Endometrial microvascular endothelial cells (primary cell): ENCODE measurements around the gene CRLF3. TPM values are rescaled to one million over a fixed set of nuclear protein-coding genes. Genes with fewer than 3 reads are reported as not detected.
"Not testable (repeated sequence)": the region's sequence is repeated elsewhere in the genome, so short reads cannot be mapped to it uniquely, and the experiment has no call there.

Source experiments
- in situ Hi-C: cut with HindIII; loops from 2 replicates; pipeline ENCODE4 v1.10.0; 2017; ENCODE audit warnings: low sequenced_read_pairs, low pct_unique_long_range_greater_than_20kb; ENCODE audit errors: inconsistent ontology term
- total RNA-seq: library from RNA; depleted of rRNA; stranded (reverse); fragments of >200 nt; gene quantifications from one replicate; pipeline ENCODE4 v1.2.3, GENCODE V29; 2015; ENCODE audit errors: inconsistent ontology term

Gene CRLF3, protein sequence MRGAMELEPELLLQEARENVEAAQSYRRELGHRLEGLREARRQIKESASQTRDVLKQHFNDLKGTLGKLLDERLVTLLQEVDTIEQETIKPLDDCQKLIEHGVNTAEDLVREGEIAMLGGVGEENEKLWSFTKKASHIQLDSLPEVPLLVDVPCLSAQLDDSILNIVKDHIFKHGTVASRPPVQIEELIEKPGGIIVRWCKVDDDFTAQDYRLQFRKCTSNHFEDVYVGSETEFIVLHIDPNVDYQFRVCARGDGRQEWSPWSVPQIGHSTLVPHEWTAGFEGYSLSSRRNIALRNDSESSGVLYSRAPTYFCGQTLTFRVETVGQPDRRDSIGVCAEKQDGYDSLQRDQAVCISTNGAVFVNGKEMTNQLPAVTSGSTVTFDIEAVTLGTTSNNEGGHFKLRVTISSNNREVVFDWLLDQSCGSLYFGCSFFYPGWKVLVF
- total RNA-seq: 23.1 TPM

DNA sequence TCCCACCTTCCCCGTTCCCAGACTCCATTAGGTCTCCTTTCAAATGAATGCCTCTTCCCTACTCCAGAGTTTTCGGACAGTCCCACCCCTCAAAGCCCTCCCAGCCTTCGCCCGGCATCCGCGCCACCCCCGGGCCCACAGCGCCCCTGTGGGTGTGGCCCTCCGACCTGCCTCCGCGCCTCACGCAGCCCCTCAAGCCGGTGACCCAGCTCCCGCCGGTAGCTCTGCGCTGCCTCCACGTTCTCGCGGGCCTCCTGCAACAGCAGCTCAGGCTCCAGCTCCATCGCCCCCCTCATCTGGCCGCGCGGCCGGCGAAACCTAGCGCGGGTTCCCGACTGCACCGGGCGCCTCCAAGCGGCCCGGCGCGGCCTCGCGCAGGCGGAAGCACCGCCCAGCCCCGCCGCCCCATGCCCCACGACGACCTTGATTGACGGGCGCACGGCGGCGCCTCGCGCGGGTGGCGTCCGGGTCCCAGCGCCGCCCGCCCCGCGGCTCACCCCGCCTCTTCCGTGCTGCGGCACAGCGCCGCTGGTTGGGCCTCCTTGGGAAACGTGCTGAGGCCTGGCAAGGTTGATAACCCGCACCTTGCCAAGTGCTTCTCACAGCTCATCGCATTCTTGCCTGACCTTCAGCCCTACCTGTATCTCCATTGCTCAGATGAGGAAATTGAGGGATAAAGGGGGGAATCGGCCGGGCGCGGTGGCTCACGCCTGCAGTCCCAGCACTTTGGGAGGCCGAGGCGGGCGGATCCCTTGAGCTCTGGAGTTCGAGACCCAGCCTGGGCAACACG lies at the start of gene CRLF3:
TSS of gene CRLF3 (minus strand) at position 337 of the 790 bp plus-strand sequence. CDS start at position 296, 41 bp downstream.
- in situ Hi-C loops: no loop called here

DNA sequence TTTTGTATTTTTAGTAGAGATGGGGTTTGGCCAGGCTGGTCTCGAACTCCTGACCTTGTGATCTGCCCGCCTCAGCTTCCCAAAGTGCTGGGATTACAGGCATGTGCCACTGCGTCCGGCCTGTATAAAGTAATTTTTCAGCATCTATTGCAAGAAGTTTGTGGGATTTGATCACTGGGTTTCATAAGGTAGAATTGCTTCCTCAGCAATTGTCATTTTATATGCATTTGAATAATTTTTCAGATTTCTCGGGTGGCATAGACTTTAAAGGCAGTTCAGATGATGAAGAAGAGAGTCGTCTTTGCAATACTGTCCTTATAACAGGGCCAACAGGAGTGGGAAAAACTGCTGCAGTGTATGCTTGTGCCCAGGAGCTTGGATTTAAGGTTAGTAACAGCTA lies 44.5 kb upstream of the CRLF3 start:
- in situ Hi-C loops: no loop called here

DNA sequence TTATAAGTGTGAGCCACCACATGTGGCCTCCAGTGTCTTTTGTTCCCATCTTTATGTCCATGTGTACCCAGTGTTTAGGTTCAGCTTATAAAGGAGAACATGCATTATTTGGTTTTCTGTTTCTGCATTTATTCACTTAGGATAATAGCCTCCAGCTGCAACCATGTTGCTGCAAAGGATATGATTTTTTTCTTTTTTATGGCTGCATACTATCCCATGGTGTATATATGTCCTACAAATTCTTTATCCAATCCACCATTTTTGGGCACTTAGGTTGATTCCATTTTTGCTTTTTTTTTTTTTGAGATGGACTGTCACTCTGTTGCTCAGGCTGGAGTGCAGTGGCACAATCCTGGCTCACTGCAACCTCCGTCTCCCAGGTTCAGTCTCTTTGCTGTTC lies 40.1 kb upstream of the CRLF3 start:
- in situ Hi-C loops: no loop called here

DNA sequence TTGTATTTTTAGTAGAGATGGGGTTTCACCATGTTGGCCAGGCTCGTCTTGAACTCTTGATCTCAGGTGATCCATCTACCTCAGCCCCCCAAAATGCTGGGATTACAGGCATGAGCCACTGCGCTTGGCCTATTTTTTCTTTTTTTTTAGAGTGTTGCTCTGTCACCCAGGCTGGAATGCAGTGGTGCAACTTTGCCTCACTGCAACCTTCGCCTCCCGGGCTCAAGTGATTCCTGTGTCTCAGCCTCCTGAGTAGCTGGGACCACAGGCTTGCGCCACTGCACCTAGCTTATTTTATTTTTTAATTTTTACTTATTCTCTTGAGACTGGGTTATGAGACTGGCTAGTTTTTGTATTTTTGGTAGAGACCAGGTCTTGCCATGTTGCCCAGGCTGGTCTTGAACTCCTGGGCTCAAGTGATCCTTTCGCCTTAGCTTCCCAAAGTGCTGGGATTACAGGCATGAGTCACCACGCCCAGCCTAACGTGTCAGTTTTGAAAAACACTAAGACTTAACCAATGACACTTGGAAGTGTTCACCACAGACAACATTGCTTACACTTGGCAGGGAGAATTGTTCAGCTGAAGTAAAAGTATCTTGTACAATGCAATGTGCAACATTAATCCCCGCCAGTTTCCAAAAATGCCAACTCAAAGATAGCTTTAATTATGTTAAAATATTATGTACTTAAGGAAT lies 34.2 kb upstream of the CRLF3 start:
- in situ Hi-C loops: no loop called here

DNA sequence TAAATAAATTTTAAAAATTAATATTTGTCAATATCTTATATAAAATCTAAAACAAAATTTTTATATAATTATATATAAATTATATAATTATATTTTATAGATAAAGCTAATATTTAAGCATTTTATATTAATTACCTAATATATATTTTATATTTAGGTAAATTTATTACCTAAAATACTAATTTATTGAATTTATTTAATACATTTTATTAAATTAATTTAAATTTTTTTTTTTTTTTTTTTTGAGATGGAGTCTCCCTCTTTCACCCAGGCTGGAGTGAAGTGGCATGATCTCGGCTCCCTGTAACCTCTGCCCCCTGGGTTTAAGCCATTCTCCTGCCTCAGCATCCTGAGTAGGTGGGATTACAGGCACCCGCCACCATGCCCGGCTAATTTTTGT lies 29.7 kb upstream of the CRLF3 start:
- in situ Hi-C loops: no loop called here

DNA sequence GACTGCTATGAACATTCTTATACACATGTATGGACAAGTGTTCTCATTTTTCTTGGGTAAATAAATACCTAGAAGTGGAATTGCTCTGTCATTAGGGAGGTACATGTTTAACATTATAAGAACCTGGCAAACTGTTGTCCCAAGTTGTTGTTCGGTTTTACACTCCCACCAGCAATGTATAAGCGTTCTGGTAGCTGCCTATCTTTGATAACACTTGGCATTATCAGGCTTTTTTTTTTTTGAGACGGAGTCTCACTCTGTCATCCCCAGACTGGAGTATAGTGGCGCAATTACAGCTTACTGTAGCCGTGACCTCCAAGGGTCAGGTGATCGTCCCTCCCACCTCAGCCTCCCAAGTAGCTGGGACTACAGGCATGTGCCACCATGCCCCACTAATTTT lies 23.5 kb upstream of the CRLF3 start:
- in situ Hi-C loops: no loop called here

DNA sequence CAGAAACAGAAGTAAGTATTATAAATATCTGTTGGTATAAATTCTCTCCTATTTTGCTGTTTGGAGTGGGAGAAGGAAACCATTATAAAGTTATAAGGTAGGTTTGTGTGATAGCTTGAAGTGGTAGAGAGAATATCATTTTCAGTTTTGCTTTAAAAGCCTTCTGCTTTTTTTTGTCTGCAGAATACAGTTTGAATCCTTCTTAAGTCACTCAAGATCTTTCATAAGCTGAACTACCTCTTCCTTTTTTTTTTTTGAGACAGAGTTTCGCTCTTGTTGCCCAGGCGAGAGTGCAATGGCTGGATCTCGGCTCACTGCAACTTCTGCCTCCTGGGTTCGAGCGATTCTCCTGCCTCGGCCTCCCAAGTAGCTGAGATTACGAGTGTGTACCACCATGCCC lies 16.3 kb upstream of the CRLF3 start:
- in situ Hi-C loops: no loop called here

DNA sequence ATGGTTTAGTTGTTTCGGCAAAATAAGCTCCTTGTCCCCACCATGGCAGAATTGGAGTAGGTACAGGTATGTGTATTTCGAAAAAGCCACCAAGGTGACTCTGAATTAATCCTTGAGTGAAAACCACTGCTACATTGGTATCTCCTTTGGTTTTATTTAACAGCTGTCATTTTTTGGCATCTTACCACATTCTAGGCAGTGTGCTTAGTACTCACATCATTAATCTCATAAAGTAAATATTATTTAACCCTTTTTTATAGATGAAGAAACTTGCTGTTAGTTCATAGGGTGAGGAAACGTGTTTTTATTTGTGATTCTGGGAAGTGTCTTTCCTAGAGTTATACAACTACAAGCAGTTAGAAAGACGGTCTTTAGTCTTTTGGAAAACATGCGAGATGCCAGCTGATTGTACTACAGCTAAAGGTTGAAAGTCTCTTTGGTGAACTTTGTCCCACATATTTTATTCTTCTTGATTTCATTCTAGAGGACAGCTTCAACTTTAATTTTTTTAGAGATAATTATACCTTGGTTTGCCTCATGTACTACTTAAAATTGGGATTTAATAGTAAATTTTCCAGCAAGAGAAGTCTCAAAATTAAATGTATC lies 13.8 kb upstream of the CRLF3 start:
- in situ Hi-C loops: no loop called here

DNA sequence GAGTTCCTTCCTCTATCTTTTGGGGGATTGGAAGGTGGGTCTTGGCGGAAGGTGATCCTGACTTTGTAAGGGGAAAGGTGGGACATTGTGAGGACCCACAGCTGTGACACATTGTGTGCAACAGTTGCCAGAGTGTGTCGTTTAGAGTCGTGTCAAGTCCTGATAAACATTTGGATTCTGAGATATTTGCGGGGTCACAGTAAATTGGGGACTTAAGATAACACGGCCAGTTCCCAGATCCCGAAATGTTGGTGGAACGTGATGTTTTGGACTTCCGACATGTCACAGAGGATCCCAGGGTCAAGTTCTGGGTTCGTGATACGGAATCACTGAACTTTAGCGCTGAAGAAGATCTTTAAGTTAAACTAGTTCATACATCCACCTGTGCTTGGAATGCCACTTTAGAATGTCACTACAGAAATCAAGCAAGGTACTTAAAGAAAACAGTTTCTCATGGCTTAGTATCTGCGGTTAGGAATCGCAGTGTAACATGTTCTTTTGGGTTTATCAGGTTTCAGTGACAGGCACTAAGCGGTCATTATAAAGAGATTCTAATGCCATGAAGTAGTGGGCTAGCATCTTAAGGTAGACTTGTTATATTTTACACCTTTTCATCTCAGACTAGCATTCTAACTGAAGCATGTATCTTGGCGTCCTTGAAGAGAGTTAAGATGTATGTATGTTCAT lies 8.1 kb upstream of the CRLF3 start:
- in situ Hi-C loops: no loop called here

DNA sequence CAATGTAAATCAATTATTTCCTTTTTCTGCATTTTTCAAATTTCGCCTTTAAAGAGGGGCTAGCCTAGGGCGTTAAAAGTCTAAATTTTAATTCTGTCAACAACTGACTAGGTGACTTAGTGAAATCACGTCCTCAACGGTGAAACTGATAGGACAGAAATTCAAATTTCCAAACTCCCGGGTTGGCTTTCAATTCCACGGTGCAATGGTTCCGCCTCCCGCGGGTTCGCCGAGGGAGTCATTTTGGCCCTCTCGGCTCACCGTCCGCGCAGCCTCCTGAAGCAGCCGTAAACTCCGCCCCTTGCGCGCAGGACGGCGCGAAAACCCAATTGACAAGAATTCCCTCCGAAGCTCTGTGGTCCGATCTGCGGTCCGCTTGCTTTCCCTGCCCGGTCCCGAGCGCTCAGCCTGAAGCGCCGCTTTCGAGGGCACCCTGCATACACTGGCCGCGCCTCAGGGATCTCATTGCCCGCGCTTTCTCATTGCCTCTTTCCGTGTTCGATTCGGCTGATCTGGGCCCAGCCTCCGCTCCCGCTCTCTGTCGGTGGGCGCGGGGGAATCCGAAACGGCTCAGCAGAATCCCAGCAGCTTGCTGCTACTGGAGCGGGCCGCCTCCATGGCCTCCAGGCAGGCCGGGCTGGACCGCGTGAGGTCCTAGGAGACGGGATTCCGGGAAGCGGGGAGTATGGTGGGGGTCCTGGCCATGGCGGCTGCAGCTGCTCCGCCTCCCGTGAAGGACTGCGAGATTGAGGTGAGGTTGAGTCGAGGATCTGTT lies 7.4 kb upstream of the CRLF3 start, which contains the start of gene ATAD5:
TSS of gene ATAD5 (plus strand) at position 304 of the 775 bp plus-strand sequence. CDS start at position 686, 382 bp downstream.
- in situ Hi-C loops: no loop called here

DNA sequence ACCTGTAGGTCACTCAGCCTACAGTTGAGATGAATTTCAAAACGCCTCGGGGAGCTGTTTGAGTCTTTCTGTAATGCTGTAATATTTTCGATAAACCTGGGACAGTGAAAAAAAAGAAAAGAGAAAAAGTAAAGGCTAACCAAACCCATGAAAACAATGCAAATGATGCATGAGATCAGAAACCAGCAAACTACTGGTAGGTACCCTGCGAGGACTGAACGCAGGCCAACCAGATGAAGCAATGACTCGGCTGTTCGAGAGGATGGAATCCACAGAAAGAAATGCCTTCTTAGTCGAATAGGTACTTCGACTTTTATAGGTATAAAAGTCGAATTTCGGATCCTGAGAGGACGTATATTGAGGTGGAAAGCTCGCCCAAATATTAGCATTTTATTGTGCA lies 6.8 kb upstream of the CRLF3 start:
- in situ Hi-C loops: no loop called here

DNA sequence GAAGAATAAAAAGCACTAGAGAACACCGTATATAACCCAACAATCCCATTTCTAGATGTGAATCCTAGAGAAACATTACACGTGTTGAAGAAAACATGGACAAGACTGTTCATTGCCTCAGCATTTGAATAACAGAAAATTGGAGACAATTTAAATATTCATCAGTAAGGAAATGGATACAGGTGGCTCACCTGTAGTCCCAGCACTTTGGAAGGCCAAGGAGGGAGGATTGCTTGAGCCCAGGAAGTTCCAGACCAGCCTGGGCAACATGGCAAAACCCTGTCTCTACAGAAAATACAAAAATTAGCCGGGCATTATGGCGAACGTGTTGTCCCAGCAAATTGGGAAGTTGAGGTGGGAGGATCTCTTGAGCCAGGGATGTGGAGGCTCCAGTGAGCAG lies 4.5 kb upstream of the CRLF3 start:
- in situ Hi-C loops: no loop called here

DNA sequence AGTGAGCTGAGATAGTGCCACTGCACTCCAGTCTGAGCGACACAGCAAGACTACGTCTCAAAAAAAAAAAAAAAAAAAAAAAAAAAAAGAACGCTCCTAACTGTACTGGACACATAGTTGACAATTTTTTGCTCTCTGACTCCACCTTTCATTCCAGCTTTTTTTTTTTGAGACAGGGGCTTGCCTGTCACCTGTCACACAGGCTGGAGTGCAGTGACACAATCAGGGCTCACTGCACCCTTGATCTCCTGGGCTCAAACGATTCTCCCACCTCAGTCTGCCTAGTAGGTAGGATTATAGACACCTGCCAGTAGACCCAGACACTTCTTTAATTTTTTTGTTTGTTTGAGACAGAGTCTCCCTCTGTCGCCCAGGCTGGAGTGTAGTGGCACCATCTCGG lies 2.6 kb upstream of the CRLF3 start:
- in situ Hi-C loops: no loop called here

DNA sequence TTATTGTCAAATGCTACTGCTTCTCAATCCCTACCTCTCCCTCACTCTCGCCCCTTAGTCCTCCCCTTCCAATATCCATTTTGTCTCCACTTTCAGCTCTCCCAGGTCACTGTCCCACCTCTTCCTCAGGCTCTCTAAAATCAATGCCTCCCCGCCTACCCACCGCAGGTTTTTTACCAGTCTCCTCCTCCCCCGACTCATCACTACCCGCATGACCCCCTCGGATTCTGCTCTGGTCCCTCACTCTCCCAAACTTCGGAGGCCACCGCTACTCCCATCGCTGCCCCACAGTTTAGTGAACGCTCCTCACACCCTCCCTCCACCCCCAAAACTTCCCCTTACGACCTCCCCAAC lies 513 bp downstream of the CRLF3 start:
- in situ Hi-C loops: no loop called here

DNA sequence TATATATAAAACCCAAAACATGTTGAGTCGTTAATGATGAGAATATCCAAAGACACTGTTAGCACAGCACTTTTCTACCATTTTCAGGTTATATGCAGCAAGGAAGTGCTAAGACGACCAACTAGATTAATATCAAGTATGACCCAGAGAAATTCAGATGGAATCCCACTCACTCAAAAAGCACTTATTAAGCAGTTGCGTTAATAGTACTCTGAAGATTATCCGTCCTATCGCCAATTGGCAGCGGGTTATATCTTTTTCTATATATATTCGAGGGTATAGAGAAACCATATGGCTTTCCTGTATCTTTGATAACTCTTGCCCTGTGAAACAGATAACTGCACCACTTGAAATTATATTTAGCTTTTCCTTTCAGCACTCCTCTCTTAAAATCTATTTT lies 1.1 kb downstream of the CRLF3 start:
- in situ Hi-C loops: no loop called here

DNA sequence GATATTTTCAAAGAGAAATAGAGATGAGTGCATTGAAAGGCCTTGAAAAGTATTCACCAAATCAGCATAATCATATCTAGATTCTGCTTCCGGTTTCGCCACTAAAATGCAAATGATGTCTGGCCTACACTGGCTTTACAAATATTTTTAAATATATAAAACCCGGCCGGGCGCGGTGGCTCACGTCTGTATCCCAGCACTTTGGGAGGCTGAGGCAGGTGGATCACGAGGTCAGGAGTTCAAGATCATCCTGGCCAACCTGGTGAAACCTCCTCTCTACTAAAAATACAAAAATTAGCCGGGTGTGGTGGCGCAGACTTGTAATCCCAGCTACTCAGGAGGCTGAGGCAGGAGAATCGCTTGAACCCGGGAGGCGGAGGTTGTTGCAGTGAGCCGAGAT lies 1.6 kb downstream of the CRLF3 start:
- in situ Hi-C loops: not testable (repeated sequence)

DNA sequence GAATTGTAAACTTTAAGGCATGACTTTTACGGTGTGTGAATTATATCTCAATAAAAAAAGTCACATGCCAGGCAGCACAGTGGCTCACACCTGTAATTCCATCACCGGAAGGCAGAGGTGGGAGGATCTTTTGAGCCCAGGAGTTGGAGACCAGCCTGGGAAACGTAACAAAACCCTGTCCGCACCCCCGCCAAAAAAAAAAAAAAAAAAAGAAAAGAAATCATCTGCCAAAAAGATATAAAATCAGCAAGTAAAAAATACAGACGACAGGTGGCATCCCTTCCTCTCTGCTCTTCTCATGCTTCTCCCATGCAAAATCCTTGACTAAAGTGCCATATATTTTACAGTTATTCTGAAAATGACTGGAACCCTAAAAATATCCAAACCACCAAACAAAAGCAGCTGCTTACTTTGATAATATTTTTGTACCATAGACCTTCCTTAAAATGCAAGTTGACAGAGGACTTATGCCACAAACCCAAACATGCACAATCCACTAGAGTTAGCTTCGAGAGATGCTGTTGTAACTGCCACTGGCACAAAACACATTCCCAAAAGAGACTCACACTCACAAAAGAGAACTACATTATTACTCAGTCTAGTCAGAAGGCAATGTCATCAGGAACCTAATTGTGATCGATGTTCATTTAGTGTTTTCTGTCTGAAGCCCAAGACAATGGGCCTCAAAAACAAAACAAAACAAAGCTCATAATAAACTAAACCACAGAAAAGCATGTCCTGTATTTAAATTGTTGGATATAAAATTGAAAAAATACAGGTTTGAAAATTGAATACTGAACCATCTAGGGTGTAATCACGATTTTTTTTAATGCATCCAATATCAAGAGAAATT lies 2.4 kb downstream of the CRLF3 start:
- in situ Hi-C loops: no loop called here
